Ureter (tissue), 1 donor: ENCODE measurements around the gene ATP10D. TPM values are rescaled to one million over a fixed set of nuclear protein-coding genes. Genes with fewer than 3 reads are reported as not detected.
"Not testable (repeated sequence)": the region's sequence is repeated elsewhere in the genome, so short reads cannot be mapped to it uniquely, and the experiment has no call there.

ENCODE experiments used
- DNase-seq: peaks from one replicate; pipeline ENCODE4 v3.0.0-alpha.2; 2020; ENCODE audit warnings: low spot score
- total RNA-seq: library from RNA; stranded (reverse); gene quantifications from one replicate; pipeline ENCODE4 v1.2.4, GENCODE V29; 2023
- donor health status: DM: yes; HTN: yes; CAD: no.

The ATP10D gene
- total RNA-seq, 1 donor from 2014 or later = 35.7 TPM

GRCh38 chr4:47535567-47536147, 50.6 kb downstream of the ATP10D start:
- no peak for DNase-seq

- DNase-seq = no peak
These were observed 51.9 kb downstream of the ATP10D start for GRCh38 chr4:47536966-47537365.

GRCh38 chr4:47538111-47538824, 53.2 kb downstream of the ATP10D start:
- DNase-seq = no peak

- no peak for DNase-seq
These were observed 53.7 kb downstream of the ATP10D start for GRCh38 chr4:47538825-47539154.

GRCh38 chr4:47542640-47543039, 57.6 kb downstream of the ATP10D start:
- not testable (repeated sequence) for DNase-seq

GRCh38 chr4:47543331-47543730, 58.3 kb downstream of the ATP10D start:
- no peak for DNase-seq

GRCh38 chr4:47550357-47550756, 65.3 kb downstream of the ATP10D start:
- DNase-seq = not testable (repeated sequence)

- no peak for DNase-seq
These were observed 65.9 kb downstream of the ATP10D start for GRCh38 chr4:47550899-47551548.

GRCh38 chr4:47551682-47552081, 66.6 kb downstream of the ATP10D start:
- no peak for DNase-seq

GRCh38 chr4:47553329-47554125, 68.5 kb downstream of the ATP10D start:
- DNase-seq = no peak

GRCh38 chr4:47555920-47556319, 70.8 kb downstream of the ATP10D start:
- not testable (repeated sequence) for DNase-seq

- no peak for DNase-seq
These were observed 72.2 kb downstream of the ATP10D start for GRCh38 chr4:47557255-47557654.

- no peak for DNase-seq
These were observed 75.6 kb downstream of the ATP10D start for GRCh38 chr4:47560682-47561081.

- no peak for DNase-seq
These were observed 76.3 kb downstream of the ATP10D start for GRCh38 chr4:47561331-47561730.

- no peak for DNase-seq
These were observed 77.2 kb downstream of the ATP10D start for GRCh38 chr4:47562297-47562696.

GRCh38 chr4:47566566-47566965, 81.5 kb downstream of the ATP10D start:
- no peak for DNase-seq

- no peak for DNase-seq
These were observed 81.9 kb downstream of the ATP10D start for GRCh38 chr4:47566969-47567368.

GRCh38 chr4:47567511-47567910, 82.4 kb downstream of the ATP10D start:
- DNase-seq = no peak

GRCh38 chr4:47570816-47571215, 85.7 kb downstream of the ATP10D start:
- DNase-seq = no peak

- no peak for DNase-seq
These were observed 87.9 kb downstream of the ATP10D start for GRCh38 chr4:47572981-47573380.

- no peak for DNase-seq
These were observed 92.9 kb downstream of the ATP10D start for GRCh38 chr4:47577779-47578553.

- DNase-seq = no peak
These were observed 94.2 kb downstream of the ATP10D start for GRCh38 chr4:47579235-47579634.
